NT2/D1 (cell line): ENCODE results near the gene HOXC10.

Experiments used
- DNase-seq: peaks from one replicate; pipeline ENCODE4 v3.0.0-alpha.2; 2011; ENCODE audit warnings: low read depth, low spot score
- H3K27me3 ChIP-seq: 2 replicates; pipeline ENCODE4 v1.6.0; 2011; ENCODE audit warnings: mild to moderate bottlenecking; ENCODE audit not compliant: insufficient read length, insufficient read depth
- H3K36me3 ChIP-seq: 2 replicates; pipeline ENCODE4 v1.6.1; 2011; ENCODE audit warnings: mild to moderate bottlenecking, low read length, mixed read lengths; ENCODE audit not compliant: insufficient read depth, insufficient read length
- H3K4me1 ChIP-seq: 2 replicates; pipeline ENCODE4 v1.5.1; 2011; ENCODE audit not compliant: insufficient read depth, insufficient read length
- H3K4me3 ChIP-seq: 2 replicates; pipeline ENCODE4 v1.5.1; 2011; ENCODE audit warnings: low read depth; ENCODE audit not compliant: insufficient read length
- H3K9ac ChIP-seq: 2 replicates; pipeline ENCODE4 v1.6.0; 2011; ENCODE audit warnings: low read depth; ENCODE audit not compliant: insufficient read length
- H3K9me3 ChIP-seq: 2 replicates; pipeline ENCODE4 v1.5.1; 2011; ENCODE audit warnings: mild to moderate bottlenecking, low read length; ENCODE audit not compliant: insufficient read depth
- SUZ12 ChIP-seq: IDR thresholded peaks from 2 replicates; pipeline ENCODE4 v1.6.1; 2011; ENCODE audit not compliant: insufficient read length, insufficient read depth; ENCODE audit errors: extremely low read depth
- YY1 ChIP-seq: IDR thresholded peaks from 2 replicates; pipeline ENCODE4 v1.6.1; 2011; ENCODE audit not compliant: insufficient read length, insufficient read depth
- ZNF274 ChIP-seq: IDR thresholded peaks from 2 replicates; pipeline ENCODE4 v1.6.1; 2011; ENCODE audit warnings: mild to moderate bottlenecking, low read depth, low read length

HOXC10 gene

GRCh38 chr12:54024581-54025305 is 39.8 kb downstream of the HOXC10 start:
- no peak overlapping the region for H3K4me3 ChIP-seq
- peaks cover 100% of the 10 kb centered on the region for H3K27me3 ChIP-seq
- no peaks in the 10 kb centered on the region for H3K9me3 ChIP-seq
- peaks cover 8% of the 10 kb centered on the region for H3K4me1 ChIP-seq
- TF ChIP-seq SUZ12 (peak; percentile 52), ZNF274 (no peak)
- no peak for DNase-seq
- no peaks in the 10 kb centered on the region for H3K36me3 ChIP-seq
- no peak overlapping the region for H3K9ac ChIP-seq

- no peak overlapping the region for H3K4me3 ChIP-seq
- peaks cover 100% of the 10 kb centered on the region for H3K27me3 ChIP-seq
- no peak overlapping the region for H3K9ac ChIP-seq
- no peaks in the 10 kb centered on the region for H3K9me3 ChIP-seq
- H3K4me1 ChIP-seq: peaks cover 8% of the 10 kb centered on the region
- TF ChIP-seq SUZ12 (no peak), YY1 (no peak), ZNF274 (no peak)
- no peaks in the 10 kb centered on the region for H3K36me3 ChIP-seq
- DNase-seq: no peak
Measured at GRCh38 chr12:54025499-54026405, 40.8 kb downstream of the HOXC10 start.

- DNase-seq: no peak
- Histone ChIP-seq H3K9me3 (no peaks in the 10 kb centered on the region), H3K4me1 (peaks cover 10% of the 10 kb centered on the region), H3K27me3 (peaks cover 100% of the 10 kb centered on the region), H3K36me3 (no peaks in the 10 kb centered on the region), H3K4me3 (no peak overlapping the region), H3K9ac (no peak overlapping the region)
- TF ChIP-seq SUZ12 (no peak), YY1 (no peak), ZNF274 (no peak)
Measured at GRCh38 chr12:54026640-54027441, 41.9 kb downstream of the HOXC10 start.

- peaks cover 100% of the 10 kb centered on the region for H3K27me3 ChIP-seq
- no peak for DNase-seq
- peaks cover 9% of the 10 kb centered on the region for H3K4me1 ChIP-seq
- no peaks in the 10 kb centered on the region for H3K9me3 ChIP-seq
- H3K9ac ChIP-seq: no peak overlapping the region
- no peaks in the 10 kb centered on the region for H3K36me3 ChIP-seq
- no peak overlapping the region for H3K4me3 ChIP-seq
- TF ChIP-seq ZNF274 (no peak), SUZ12 (no peak), YY1 (no peak)
Measured at GRCh38 chr12:54027442-54027786, 42.5 kb downstream of the HOXC10 start.

- H3K4me1 ChIP-seq: peaks cover 11% of the 10 kb centered on the region
- no peak within 1 kb of the TSS for H3K9ac ChIP-seq
- H3K27me3 ChIP-seq: peaks cover 100% of the 10 kb centered on the region
- H3K9me3 ChIP-seq: no peaks in the 10 kb centered on the region
- no peak within 1 kb of the TSS for H3K4me3 ChIP-seq
- H3K36me3 ChIP-seq: no peaks in the 10 kb centered on the region
- TF ChIP-seq SUZ12: peak; percentile 75
- TF ChIP-seq ZNF274: no peak
- DNase-seq: no peak
Measured at GRCh38 chr12:54028314-54029201, 43.6 kb downstream of the HOXC10 start, which contains the start of gene HOXC6. Gene HOXC6, plus strand, starts transcription at chr12:54028440. Its CDS starts 82 bp downstream, at chr12:54028522.
